Neutrophil (primary cell): ENCODE results near the gene TCF4.
A peak's percentile ranks its signal among the peaks of the same experiment; 100 is the strongest.

Experiments
- H3K27ac ChIP-seq: fragments of 200-600 bp; sonication (generic); 2 replicates; pipeline ENCODE4 v1.5.1; 2016; ENCODE audit warnings: mild to moderate bottlenecking, moderate library complexity
- H3K27me3 ChIP-seq: fragments of 200-600 bp; sonication (generic); 2 replicates; pipeline ENCODE4 v1.6.0; 2016; ENCODE audit warnings: mild to moderate bottlenecking
- H3K36me3 ChIP-seq: fragments of 200-600 bp; sonication (generic); 2 replicates; pipeline ENCODE4 v1.5.1; 2017
- H3K4me1 ChIP-seq, 2 experiments: fragments of 200-600 bp in 1 of 2; sonication (generic) in 1 of 2; 1 replicate in 1 of 2; 2 replicates in 1 of 2; pipeline versions ENCODE4 v1.5.1 to v1.6.1; 2013 to 2016; ENCODE audit warnings: low read depth in 1 of 2, low read length in 1 of 2, mild to moderate bottlenecking in 1 of 2, moderate library complexity in 1 of 2; ENCODE audit not compliant: control insufficient read depth in 1 of 2, insufficient read depth in 1 of 2
- H3K4me3 ChIP-seq, 2 experiments: fragments of 200-600 bp in 1 of 2; sonication (generic) in 1 of 2; 1 replicate in 1 of 2; 2 replicates in 1 of 2; pipeline ENCODE4 v1.5.1; 2013 to 2016; ENCODE audit warnings: low read depth in 1 of 2, low read length in 1 of 2, mild to moderate bottlenecking in 1 of 2, moderate library complexity in 1 of 2
- H3K9me3 ChIP-seq: fragments of 200-600 bp; sonication (generic); 2 replicates; pipeline ENCODE4 v1.5.1; 2016
- CTCF ChIP-seq: fragments of 200-600 bp; sonication (generic); IDR thresholded peaks from 2 replicates; pipeline ENCODE4 v1.5.1; 2016; ENCODE audit warnings: antibody characterized with exemption

TCF4 gene

DNA sequence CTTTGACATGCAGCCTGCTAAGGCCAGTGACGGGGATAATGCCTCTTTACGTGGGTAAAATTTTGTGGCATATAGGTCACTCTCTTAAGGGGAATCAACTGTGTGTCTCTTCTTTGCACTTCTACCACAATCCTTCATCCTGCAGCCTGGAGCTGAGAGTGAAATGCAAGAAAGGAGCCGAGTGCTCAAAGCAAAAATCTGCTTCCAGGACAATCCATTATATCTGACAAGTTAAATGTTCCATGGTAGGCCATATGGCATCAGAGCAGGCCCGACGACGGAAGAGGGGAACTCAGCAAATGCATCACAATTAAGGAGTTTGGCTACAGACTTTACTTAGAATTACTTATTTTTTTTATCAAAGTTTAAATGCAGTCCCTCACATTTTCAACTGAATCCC lies 171.2 kb downstream of the TCF4 start:
- H3K27me3 ChIP-seq: no peaks in the 10 kb centered on the region
- no peaks in the 10 kb centered on the region for H3K36me3 ChIP-seq
- H3K4me3 ChIP-seq: no peak overlapping the region
- no peak for TF ChIP-seq CTCF
- no peaks in the 10 kb centered on the region for H3K9me3 ChIP-seq
- H3K4me1 ChIP-seq: peaks cover 5 to 6% of the 10 kb centered on the region in 2 experiments
- no peak overlapping the region for H3K27ac ChIP-seq

- H3K27me3 ChIP-seq: no peaks in the 10 kb centered on the region
- H3K9me3 ChIP-seq: no peaks in the 10 kb centered on the region
- TF ChIP-seq CTCF: peak; percentile 51
- H3K4me3 ChIP-seq: no peak overlapping the region
- peaks cover 3% of the 10 kb centered on the region in 2 experiments for H3K4me1 ChIP-seq
- no peak overlapping the region for H3K27ac ChIP-seq
- no peaks in the 10 kb centered on the region for H3K36me3 ChIP-seq
Observed at GRCh38 chr18:55415258-55415871, 172.6 kb downstream of the TCF4 start.

- no peak for TF ChIP-seq CTCF
- Histone ChIP-seq H3K27ac (no peak overlapping the region), H3K36me3 (no peaks in the 10 kb centered on the region), H3K9me3 (no peaks in the 10 kb centered on the region), H3K27me3 (no peaks in the 10 kb centered on the region), H3K4me3 (no peak overlapping the region), H3K4me1 (no peaks in the 10 kb centered on the region)
Observed at GRCh38 chr18:55414475-55414874, 173.5 kb downstream of the TCF4 start.

- TF ChIP-seq CTCF: no peak
- no peak overlapping the region for H3K27ac ChIP-seq
Observed at GRCh38 chr18:55413474-55413873, 174.5 kb downstream of the TCF4 start.

GRCh38 chr18:55407774-55408535 lies 180.0 kb downstream of the TCF4 start:
- Histone ChIP-seq H3K4me3 (no peak overlapping the region), H3K36me3 (no peaks in the 10 kb centered on the region), H3K27ac (no peak overlapping the region), H3K9me3 (no peaks in the 10 kb centered on the region), H3K27me3 (peaks cover 1% of the 10 kb centered on the region), H3K4me1 (no peaks in the 10 kb centered on the region)
- no peak for TF ChIP-seq CTCF

More at GRCh38 chr18:55413474-55413873, 174.5 kb downstream of the TCF4 start:
- Histone ChIP-seq H3K36me3 (no peaks in the 10 kb centered on the region), H3K9me3 (no peaks in the 10 kb centered on the region), H3K4me1 (no peaks in the 10 kb centered on the region), H3K4me3 (no peak overlapping the region), H3K27me3 (no peaks in the 10 kb centered on the region)
